CD4-positive, alpha-beta T cell treated with Interleukin-6 at 100 ng/mL for 8 hours (primary cell): ENCODE data around the gene PLCB2.

Source experiments
- DNase-seq: peaks from one replicate; pipeline ENCODE4 v3.0.0-alpha.2; 2020; ENCODE audit warnings: mixed read lengths, low spot score

The PLCB2 gene

DNA sequence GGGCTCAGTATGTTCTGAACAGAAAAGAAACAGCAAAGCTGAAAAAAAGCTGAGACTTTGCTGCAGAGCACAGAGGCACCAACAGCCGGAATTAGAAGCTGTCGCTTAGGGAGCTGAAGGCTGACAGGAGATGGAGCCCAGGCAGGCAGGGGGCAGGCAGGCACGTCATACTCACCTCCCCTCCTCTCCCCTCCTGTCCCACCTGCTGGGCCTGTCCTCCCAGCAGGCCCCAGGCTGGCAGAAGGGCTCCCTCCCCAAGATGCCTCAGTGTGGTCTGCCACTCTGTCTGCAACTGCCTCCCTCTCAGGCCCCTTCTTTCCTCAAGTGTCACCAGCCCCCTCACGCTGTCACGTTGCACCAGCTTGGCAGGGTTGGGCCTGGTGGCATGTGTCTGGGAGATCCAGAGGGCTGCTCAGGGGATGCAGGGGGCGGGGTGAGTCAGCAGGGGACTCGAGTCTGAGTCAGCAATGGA lies 21.6 kb downstream of the PLCB2 start:
- no peak for DNase-seq

DNA sequence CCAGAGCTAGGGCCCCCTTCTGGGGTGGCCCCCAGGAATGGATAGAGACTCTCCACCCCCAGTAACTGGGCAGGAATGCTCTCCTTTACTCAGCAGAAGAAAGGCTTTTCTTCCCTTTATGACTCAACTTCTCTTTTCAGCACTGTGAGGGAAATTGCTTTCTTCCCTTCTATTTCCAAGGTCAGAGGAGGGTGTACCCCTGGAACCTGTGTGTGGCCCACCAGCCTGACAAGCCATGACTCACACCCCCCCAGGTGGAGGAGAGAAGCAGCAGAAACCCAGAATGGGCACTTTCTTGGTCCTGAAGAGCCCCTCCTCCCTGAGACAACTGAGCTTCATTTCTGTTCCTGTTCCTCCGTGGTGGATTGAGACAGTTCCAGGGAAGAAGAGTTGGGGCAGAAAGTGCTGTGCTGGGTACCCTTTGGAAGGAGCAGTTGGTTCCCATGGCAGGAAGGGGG lies 22.2 kb downstream of the PLCB2 start:
- no peak for DNase-seq

DNA sequence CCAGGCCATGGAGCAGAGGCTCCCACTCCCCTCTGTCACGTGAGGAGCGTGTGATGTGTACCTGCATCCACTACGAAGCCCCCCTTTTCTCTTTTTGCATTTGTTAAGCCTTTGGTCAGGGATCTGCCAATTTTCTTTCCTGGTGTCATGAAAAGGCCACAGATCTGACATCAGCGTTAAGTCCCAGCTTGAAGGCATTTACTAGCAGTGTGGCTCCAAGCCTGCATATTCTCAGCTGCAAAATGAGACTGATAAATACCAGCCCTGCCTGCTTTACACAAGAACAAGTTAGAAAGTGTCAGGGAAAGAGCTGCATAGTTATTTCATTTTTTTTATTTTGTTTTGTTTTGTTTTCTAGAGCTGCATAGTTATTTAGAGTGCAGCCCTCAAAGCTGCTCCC lies 22.6 kb downstream of the PLCB2 start:
- no peak for DNase-seq

DNA sequence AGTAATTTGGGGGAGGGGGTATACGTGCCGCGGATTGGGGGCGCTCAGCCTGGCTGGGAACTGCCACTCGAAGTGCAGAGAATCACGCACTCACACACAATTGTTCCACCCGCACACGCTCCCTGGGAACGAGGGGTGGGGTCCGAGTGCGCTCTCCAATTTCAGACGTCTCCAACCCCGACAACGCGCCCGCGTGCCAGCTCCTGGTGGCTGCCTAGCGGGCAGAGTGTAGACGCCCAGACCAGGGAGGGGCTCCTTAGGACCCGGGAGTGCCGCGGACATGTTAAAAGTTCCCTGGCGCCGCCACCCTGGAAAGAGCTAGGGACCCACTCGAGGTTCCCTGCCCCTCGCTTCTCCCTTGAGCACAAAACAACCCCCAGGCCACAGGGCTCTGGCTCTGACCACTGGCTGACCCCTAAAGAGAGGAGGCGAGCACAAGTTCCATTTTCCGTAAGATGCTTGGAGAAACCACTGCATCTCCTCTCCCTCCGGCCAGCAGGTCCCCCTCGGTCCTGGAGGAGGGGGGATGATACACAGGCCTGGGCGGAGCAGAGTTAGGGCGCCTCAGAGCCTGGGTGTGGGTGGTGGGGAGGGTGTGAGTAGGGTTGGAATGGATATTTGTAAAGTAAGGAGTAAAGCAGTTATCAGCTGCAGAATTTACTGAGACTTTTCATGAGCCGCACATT lies 24.0 kb downstream of the PLCB2 start:
- no peak for DNase-seq

DNA sequence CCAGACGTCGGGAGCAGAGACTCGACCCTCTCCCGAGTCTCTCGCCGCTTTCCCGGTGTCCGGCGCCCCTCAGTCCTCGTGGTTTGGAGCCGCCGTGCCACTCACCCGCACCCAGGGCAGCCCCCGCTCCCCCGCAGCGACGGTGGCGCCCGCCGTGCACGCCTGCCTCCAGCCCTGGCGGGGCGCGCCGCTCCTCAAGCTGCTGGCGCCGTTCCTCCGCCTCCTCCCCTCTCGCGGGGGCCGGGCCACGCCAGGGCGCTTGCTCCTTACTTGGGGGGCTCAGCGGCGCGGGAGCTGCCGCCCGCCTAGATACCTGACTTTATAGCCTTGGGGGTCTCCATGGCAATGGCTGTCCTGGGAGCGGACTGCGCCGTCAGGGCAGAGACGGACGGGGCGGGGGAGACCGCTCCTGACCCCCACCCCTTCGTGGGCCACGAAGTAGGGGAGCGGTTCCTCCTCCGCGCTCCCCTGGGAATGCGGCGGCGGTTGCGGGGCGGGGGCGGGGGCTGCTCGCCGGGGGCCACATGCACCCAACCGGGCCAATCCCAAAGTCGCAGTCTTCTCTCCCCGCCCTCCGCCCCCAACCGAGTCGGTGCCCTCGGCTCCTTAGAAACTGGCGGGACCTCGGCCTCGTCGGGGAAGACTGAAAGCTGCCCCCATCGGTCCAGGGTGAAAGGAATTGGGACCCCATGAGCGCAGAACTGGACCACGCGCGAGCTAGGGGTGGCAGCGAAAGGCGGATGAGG lies 24.7 kb downstream of the PLCB2 start, which contains the start of gene ANKRD63:
Gene ANKRD63 (minus strand): TSS at position 196 of the 746 bp plus-strand sequence. CDS start 478 bp downstream, outside the sequence.
- DNase-seq, result no peak

DNA sequence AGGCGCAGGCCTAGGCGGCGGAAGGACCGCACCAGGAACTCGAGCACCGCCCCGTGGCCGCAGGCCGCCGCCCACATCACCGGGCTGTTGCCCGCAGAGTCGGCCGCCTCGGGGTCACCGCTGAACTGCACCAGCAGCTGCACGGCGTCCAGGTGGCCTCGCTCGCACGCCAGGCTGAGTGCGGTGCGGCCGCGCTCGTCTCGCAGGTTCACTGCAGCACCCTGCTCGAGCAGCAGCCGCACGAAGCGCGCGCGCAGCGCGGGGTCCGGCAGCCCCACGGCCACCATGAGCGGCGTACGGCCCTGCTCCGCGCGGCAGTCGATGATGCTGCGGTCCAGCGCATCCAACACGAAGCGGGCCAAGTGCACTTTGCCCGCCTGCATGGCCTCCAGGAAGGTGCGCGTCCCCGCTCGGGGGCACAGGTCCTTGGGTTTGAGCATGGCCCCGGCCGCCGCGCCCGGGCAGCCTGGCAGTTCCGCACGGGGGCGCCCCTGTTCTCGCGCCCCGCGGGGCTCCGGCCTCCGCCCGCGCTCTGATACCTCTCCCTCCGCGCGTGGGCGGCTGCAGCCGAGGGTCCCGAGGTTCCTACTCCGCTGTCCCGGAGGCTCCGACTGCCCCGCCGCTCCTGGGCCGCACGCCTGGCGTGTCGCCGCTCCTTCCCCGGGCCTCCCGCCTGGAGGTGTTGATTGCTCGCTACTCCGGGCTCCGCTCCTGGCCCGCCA lies 25.4 kb downstream of the PLCB2 start:
- DNase-seq, result peak; percentile 37

DNA sequence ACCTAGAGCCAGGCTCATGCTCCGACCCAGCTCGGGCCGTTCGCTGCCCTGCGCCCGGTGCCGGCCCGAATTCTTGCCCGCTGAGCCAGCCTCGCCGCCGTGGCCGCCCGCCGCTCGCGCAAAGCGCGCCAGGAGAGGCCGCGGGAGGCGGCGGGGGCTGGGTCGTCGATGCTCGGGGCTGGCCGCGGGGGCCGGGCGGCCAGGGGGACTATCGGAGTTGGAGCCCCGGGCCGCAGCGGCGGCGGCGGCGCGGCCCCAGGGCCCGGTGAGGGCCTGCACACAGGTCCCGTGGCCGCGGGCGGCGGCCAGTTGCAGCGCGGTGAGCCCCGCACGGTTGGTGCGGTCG lies 26.0 kb downstream of the PLCB2 start:
- no peak for DNase-seq

DNA sequence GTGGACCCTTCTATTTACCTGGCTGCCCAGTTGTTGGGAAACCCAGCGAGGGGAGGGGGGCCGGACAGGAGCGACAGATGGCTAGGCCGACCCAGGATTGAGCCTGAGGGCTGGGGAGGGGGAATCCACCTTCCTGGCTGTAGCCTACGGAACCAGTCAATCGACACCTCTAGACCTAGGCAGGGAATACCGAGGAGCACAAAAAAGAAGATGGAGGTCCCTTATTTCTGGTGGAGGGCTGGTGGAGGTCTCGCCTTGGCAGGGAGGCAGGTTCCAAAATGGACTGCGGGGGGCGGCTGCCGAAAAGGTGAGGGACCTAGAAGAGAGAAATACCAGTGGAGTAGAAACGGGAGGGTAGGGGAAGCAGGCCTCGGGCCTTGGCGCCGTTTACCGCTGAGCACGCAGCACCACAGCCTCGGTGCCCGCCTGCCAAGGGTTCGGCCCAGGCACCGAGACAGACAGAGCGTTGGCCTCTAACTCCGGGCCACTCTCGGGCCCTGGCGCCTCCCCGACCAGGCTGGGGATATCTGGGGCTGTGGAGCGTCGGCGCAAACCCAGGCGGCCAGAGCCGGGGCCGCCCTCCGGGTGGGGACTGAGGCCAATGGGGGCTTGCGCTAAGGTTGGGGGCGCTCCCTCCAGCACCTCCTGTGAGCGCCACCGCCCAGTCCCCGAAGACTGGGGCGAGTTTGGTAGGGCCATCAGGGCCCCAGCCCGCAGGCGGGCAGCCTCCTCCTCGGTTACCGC lies 26.5 kb downstream of the PLCB2 start:
- no peak for DNase-seq

DNA sequence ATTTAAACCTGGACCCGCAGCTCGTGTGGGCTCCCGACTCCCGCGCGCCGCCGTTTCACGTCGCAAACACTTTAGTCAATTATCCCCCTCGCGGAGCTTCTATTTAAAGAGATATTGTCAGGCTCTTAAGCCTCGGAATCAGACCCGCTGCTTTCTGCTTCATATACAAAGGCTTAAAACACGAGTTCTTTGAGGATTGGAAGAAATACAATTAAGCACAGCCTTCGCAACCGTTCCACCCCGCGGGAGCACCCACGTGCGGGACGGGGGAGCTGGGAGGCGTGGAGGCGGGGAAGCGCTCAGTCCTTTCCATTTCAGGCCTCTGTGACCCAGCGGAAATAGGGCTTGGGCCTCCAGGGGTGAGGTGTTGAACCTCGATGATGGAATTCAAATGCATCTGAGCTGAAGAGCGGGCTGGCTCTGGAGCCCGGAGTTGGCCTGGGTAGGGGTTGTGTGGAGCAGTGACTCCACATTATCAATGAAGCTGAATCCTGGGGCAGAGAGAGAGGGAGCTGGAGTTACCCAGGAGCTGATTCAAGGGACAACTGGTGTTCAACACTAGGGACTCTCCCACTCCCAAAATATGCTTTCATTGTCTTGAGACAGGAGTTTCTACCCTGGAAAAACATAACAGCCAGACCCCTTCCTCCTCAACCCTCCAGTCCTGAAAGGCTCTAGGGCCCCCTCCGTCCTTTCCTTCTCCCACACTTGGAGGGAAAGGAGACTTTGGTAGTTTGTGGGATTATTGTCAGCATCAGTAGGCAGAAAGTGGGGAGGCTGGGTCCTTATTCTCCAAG lies 27.3 kb downstream of the PLCB2 start:
- no peak for DNase-seq

DNA sequence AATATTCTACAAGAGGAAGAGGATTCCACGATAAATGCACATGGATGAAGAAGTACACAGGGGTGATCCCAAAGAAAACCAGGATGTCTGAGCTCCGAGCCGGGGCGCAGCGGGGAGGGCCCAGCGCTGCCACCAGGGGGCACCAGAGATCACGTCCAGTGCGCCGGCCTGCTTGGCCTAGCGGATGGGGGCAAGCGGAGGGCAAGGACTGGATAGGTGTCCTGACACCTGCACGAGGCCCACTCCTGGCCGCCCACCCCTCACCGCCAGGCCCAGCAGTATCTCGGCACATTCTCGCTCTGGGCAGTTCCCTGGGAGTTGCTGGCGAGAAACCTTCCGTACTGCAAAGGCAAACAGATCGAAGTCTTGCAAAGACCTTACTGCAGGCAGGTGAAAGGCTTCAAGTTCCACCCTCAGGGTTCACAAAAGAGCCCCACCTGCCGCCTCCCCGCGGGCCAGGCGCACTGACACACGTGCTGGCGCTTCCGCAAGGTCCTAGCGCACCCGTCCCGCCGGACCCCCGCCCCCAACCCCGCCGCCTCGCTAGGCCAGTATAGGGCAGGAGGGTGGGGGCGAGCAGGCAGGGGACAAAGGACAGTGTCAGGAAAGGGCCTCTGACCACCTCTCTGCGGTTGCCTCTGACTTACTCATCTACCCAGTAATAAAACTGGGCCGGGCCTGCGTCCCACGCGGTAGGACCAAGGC lies 28.1 kb downstream of the PLCB2 start:
- DNase-seq, result peak; percentile 53

DNA sequence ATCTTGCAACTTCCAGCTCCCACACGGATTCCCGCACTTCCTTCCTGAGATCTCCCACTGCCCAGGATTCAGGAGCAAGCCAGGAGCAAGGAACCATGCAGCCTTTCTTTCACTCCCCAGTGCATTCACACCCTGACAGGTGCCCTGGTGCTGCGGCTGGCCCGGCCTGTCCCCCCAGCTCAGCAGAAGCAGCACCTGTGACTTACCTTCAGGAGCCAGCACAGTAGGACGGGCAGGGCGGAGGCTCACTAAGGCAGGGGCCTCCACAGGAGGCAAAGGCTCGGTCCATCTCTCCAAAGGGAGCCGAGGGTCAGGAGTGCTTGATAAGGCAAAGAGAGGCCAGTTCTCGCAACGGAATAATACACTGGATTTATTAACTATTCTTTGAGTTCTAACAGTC lies 29.7 kb downstream of the PLCB2 start:
- no peak for DNase-seq

DNA sequence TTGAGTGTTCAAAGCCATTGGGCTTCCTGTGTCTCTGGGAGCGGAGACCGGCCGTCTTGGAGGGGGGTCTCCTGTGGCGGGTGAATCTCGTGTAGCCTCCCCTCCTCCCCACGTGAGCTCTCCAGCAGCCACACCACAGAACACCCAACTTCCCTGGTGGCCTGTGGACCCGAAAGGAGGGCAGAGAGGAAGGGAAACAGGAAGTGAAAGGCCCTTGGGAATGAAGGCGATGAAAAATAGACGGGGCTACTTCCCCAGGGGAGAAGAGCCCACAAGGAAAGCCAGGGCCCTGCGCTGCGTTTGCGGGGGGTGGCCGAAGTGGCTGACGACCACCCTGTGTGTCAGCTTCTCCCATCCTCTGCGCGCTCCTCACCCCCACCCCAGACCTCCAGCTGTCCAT lies 30.3 kb downstream of the PLCB2 start:
- no peak for DNase-seq

DNA sequence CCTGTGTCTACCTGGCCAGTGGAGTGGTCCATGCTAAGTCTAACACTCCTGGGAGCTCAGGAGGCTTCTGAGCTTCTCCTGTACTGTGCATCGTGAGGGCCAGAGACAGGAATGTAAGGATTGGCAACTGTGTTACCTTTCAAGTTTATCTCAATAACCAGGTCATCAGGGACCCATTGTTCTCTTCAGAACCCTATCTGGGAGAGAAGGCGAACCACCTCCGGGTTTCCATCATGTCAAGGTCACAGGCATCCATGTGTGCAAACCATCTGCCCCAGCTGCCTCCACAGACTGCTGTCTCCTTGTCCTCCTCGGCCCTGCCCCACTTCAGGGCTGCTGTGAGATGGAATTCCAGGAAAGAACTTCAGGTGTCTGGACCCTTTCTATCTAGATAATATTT lies 30.8 kb downstream of the PLCB2 start:
- DNase-seq, result no peak

DNA sequence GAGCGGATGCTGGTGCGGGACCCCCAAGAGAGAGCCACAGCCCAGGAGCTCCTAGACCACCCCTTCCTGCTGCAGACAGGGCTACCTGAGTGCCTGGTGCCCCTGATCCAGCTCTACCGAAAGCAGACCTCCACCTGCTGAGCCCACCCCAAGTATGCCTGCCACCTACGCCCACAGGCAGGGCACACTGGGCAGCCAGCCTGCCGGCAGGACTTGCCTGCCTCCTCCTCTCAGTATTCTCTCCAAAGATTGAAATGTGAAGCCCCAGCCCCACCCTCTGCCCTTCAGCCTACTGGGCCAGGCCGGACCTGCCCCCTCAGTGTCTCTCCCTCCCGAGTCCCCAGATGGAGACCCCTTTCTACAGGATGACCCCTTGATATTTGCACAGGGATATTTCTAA lies 31.8 kb downstream of the PLCB2 start:
- no peak for DNase-seq

DNA sequence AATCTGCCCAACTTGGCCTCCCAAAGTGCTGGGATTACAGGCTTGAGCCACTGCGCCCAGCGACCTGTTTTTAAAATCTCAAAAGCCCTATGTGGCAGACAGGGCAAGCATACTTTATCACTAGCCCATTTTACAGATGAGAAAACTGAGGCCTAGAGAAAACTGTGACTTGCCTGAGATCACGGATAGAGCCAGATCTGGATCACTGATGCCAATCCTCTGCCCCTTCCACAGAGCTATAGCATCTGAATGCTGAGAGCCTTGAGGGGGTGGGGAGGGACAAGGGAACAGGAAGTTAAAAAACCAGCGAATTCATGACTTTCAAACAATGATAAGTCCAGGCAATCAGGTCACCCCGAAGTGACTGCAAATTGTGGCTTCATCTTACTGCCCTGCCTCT lies 32.2 kb downstream of the PLCB2 start:
- DNase-seq, result no peak

DNA sequence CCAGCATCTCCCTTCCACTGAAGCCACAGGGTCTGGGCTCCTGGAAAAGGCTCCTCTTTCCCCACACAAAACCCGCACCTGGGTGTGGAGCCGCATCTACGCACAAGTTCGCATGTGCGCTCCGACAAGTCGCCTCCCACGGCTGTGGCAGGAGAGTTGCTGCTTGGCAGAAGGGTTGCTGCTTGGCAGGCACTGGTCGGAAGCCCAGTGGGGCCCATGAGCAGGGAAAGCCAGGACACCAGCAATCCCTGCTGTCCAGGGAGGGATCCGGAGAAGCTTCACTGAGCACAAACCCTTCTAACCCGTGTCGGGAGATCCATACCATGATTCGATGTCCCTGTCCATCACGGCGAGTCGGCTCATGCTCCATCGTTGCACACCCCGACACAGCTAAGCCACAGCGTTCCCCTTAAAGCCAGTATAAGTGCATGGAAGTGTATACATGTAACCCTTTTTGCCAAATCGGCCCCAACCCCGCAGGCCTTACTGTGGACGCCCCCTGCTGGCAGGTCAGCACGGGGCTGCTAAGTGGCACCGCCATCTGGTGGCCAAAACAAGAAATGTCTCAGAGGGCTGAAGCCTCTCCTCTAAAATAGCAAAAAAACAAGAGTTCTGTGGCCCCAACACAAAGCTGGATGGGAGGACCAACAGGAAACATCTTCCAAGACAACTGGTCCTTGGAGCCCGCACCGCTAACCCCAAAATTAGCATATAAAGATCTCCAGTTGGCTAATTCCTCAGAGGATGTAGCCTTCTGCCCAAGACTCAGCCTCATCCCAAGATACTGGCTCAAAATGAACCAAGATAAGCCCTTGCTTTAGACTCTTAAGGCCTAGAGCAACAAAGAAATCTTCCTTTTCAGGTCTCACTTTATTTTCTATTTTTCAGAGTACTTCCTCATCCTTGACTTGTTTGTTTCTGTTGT lies 33.1 kb downstream of the PLCB2 start:
- peak; percentile 83 for DNase-seq

DNA sequence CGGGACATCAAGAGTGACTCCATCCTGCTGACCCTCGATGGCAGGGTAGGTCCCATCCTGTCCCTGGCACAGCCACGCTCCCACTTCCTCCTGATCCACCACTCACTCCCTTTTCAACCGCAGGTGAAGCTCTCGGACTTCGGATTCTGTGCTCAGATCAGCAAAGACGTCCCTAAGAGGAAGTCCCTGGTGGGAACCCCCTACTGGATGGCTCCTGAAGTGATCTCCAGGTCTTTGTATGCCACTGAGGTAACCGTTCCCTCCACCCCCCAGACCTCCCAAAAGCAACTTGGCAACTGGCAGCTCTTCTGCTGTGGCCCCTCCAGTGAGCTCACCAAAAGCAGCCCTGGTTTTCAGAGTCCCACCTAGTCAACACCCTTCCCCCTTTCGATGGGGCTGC lies 34.3 kb downstream of the PLCB2 start:
- no peak for DNase-seq

DNA sequence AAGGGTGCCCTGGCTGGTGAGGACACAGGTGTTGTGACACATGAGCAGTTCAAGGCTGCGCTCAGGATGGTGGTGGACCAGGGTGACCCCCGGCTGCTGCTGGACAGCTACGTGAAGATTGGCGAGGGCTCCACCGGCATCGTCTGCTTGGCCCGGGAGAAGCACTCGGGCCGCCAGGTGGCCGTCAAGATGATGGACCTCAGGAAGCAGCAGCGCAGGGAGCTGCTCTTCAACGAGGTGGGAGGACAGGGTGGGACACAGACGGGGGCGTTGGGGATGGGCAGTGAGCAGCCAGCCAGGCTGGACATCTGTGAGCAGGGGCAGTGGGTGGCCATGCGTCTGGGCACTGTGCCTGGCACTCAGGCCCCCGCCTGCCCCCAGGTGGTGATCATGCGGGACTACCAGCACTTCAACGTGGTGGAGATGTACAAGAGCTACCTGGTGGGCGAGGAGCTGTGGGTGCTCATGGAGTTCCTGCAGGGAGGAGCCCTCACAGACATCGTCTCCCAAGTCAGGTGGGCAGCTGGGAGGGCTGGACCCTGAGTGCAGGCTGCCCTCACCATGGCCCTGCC lies 35.2 kb downstream of the PLCB2 start:
- no peak for DNase-seq
